ENCODE results near the gene AUNIP. TPM values are rescaled to one million over a fixed set of nuclear protein-coding genes. Genes with fewer than 3 reads are reported as not detected.

The AUNIP gene
- total RNA-seq, 1 experiment from 2014 or later: 12.1 TPM

- RAD21 ChIA-PET (ENCODE audit: low non-redundant PET in 1 of 2, low total read pairs in 2 of 2, uncharacterized antibody in 2 of 2, unreplicated experiment in 2 of 2): no interaction called here
- no peak overlapping the region for H2AFZ ChIP-seq (ENCODE audit: low read depth, low read length, poor library complexity, severe bottlenecking)
- TF ChIP-seq ZNF274 (IDR thresholded peaks at IDR 0.05; ENCODE audit: low read depth, low read length) (no peak), POLR2A (IDR thresholded peaks at IDR 0.05; ENCODE audit: borderline replicate concordance, extremely low read depth, insufficient read depth, insufficient read length) (no peak), CTCF (IDR thresholded peaks at IDR 0.05 in 2 of 3, conservative IDR thresholded peaks at IDR 0.05 in 1 of 3; ENCODE audit: borderline replicate concordance in 1 of 3, insufficient read depth in 1 of 3, low read depth in 2 of 3, low read length in 2 of 3) (no peak), FOSL1 (IDR thresholded peaks at IDR 0.05; ENCODE audit: low read depth) (no peak), TCF7L2 (IDR thresholded peaks at IDR 0.05; ENCODE audit: borderline replicate concordance, extremely low read depth, insufficient read depth, insufficient read length) (no peak), JUND (IDR thresholded peaks at IDR 0.05) (no peak), POLR2AphosphoS5 (IDR thresholded peaks at IDR 0.05; ENCODE audit: low read depth, low read length) (no peak), EGR1 (IDR thresholded peaks at IDR 0.05; ENCODE audit: low read depth) (no peak), SIN3A (IDR thresholded peaks at IDR 0.05; ENCODE audit: low read depth) (no peak), ZFX (IDR thresholded peaks at IDR 0.05) (no peak), ATF3 (IDR thresholded peaks at IDR 0.05) (no peak), EZH2 (IDR thresholded peaks at IDR 0.05) (no peak), CBX3 (IDR thresholded peaks at IDR 0.05; ENCODE audit: low read depth) (no peak), REST (IDR thresholded peaks at IDR 0.05; ENCODE audit: low read depth) (no peak), SP1 (IDR thresholded peaks at IDR 0.05; ENCODE audit: low read depth) (no peak), YY1 (IDR thresholded peaks at IDR 0.05; ENCODE audit: extremely low read depth, insufficient replicate concordance, low read depth, low read length) (no peak), SRF (IDR thresholded peaks at IDR 0.05; ENCODE audit: low read depth) (no peak), RAD21 (IDR thresholded peaks at IDR 0.05; ENCODE audit: low read depth) (no peak)
- H3K27ac ChIP-seq (ENCODE audit: low read depth, low read length): no peak overlapping the region
- H3K4me1 ChIP-seq (ENCODE audit: control insufficient read depth in 1 of 2, insufficient read depth in 2 of 2, low read length in 2 of 2): peaks cover 0 to 3% of the 10 kb centered on the region in 2 experiments; a peak in 2 of 4 replicates
- H3K36me3 ChIP-seq (ENCODE audit: control insufficient read depth in 1 of 2, insufficient read depth in 2 of 2, low read length in 2 of 2): no peaks in the 10 kb centered on the region
- H3K9ac ChIP-seq (ENCODE audit: low read length): no peak overlapping the region
- BruUV-seq (replicated peaks): no TSS peak
- no peak overlapping the region for H3K4me3 ChIP-seq (replicated peaks in 1 of 2; ENCODE audit: low read depth in 1 of 2, low read length in 2 of 2)
- H3K79me2 ChIP-seq (ENCODE audit: insufficient read depth, low read length): no peaks in the 10 kb centered on the region
- DNase-seq (ENCODE audit: low read depth, low spot score): no peak
- POLR2A ChIA-PET: no interaction called here
- no peak for ATAC-seq
- no peaks in the 10 kb centered on the region for H3K9me2 ChIP-seq (ENCODE audit: insufficient read depth)
- H3K4me2 ChIP-seq (ENCODE audit: low read length): no peak overlapping the region
- no peaks in the 10 kb centered on the region for H3K9me3 ChIP-seq (ENCODE audit: control insufficient read depth in 1 of 2, insufficient read depth in 1 of 2, low read depth in 1 of 2, low read length in 2 of 2)
- intact Hi-C loops (cut with micrococcal nuclease): no loop called here
- no peaks in the 10 kb centered on the region for H3K27me3 ChIP-seq (ENCODE audit: insufficient read depth, low read length)
- CTCF ChIA-PET: interaction anchor here (1.2 kb wide), 1 partner anchor 14 kb away, joined by 3 read pairs; no protein-coding TSS in a partner anchor
- H4K20me1 ChIP-seq (ENCODE audit: insufficient read depth): no peaks in the 10 kb centered on the region
Measured at GRCh38 chr1:25794325-25794724, 64.9 kb downstream of the AUNIP start.

Data from HCT116 (cell line).